Stimulated activated CD4-positive, alpha-beta T cell treated with anti-CD3 and anti-CD28 coated beads, Interleukin-15, amount 100 ng/mL, for 48 hours (primary cell): ENCODE results near the gene PRPH2.
"Not testable (repeated sequence)": the region's sequence is repeated elsewhere in the genome, so short reads cannot be mapped to it uniquely, and the experiment has no call there.

Source experiments
- DNase-seq, 2 donors: peaks; one replicate each; pipeline ENCODE4 v3.0.0-alpha.2; 2020; ENCODE audit warnings: low read depth in 2 of 2

Gene PRPH2

GRCh38 chr6:42742116-42742894 is 19.9 kb upstream of the PRPH2 start:
- no peak for DNase-seq

GRCh38 chr6:42740725-42741124 is 18.3 kb upstream of the PRPH2 start:
- no peak for DNase-seq

- no peak for DNase-seq
Observed at GRCh38 chr6:42735976-42736375, 13.6 kb upstream of the PRPH2 start.

GRCh38 chr6:42733867-42734481 is 11.6 kb upstream of the PRPH2 start:
- not testable (repeated sequence) for DNase-seq

- DNase-seq: no peak
Observed at GRCh38 chr6:42729731-42730130, 7.3 kb upstream of the PRPH2 start.

GRCh38 chr6:42727627-42728026 is 5.2 kb upstream of the PRPH2 start:
- no peak for DNase-seq

- DNase-seq: no peak
Observed at GRCh38 chr6:42727087-42727611, 4.8 kb upstream of the PRPH2 start.

- peak; percentile 60 to 65 for DNase-seq
Observed at GRCh38 chr6:42726485-42727086, 4.2 kb upstream of the PRPH2 start.

- DNase-seq: no peak
Observed at GRCh38 chr6:42726026-42726425, 3.6 kb upstream of the PRPH2 start.

GRCh38 chr6:42724825-42725224 is 2.4 kb upstream of the PRPH2 start:
- no peak for DNase-seq

GRCh38 chr6:42720739-42721138 is 1.7 kb downstream of the PRPH2 start:
- no peak for DNase-seq

- no peak for DNase-seq
Observed at GRCh38 chr6:42715871-42716270, 6.5 kb downstream of the PRPH2 start.

- DNase-seq: no peak
Observed at GRCh38 chr6:42714098-42714761, 8.2 kb downstream of the PRPH2 start.

- no peak for DNase-seq
Observed at GRCh38 chr6:42711930-42712329, 10.5 kb downstream of the PRPH2 start.

- DNase-seq: no peak
Observed at GRCh38 chr6:42710316-42710715, 12.1 kb downstream of the PRPH2 start.

- no peak for DNase-seq
Observed at GRCh38 chr6:42709871-42710270, 12.5 kb downstream of the PRPH2 start.

- no peak for DNase-seq
Observed at GRCh38 chr6:42708096-42708495, 14.3 kb downstream of the PRPH2 start.

- no peak for DNase-seq
Observed at GRCh38 chr6:42707595-42707994, 14.8 kb downstream of the PRPH2 start.

GRCh38 chr6:42704937-42705374 is 17.4 kb downstream of the PRPH2 start:
- DNase-seq: no peak

GRCh38 chr6:42704251-42704936 is 18.0 kb downstream of the PRPH2 start:
- no peak for DNase-seq

- DNase-seq: not testable (repeated sequence)
Observed at GRCh38 chr6:42702786-42703185, 19.6 kb downstream of the PRPH2 start.

GRCh38 chr6:42702200-42702599 is 20.2 kb downstream of the PRPH2 start:
- no peak for DNase-seq
